HepG2 (cell line): ENCODE results near the gene TARDBP. TPM values are rescaled to one million over a fixed set of nuclear protein-coding genes. Genes with fewer than 3 reads are reported as not detected.

Experiments used
- ATAC-seq: fragments of 200-7000 bp; cut with Tn5 transposase; 3 replicates; pipeline ENCODE4 v1.9.1; 2020; ENCODE audit warnings: mild to moderate bottlenecking, moderate library complexity
- BruUV-seq: library from RNA; stranded (reverse); fragments of 400-500 nt; replicated peaks from 2 replicates; lab custom pipeline; 2021; lab: Mats Ljungman, UMichigan
- CTCF ChIA-PET: fragments of 300-600 bp; formaldehyde crosslinking; extraction: SDS; loops from one replicate; lab custom pipeline; 2021; ENCODE audit warnings: low total read pairs, inconsistent platforms, low intra/inter-chr PET ratio; lab: Yijun Ruan, JAX
- POLR2A ChIA-PET: fragments of 350-600 bp; sonication (Branson Sonifier 250); formaldehyde crosslinking; loops from one replicate; lab custom pipeline; 2020; ENCODE audit warnings: antibody characterized with exemption, inconsistent platforms; lab: Yijun Ruan, JAX
- DNase-seq: peaks from one replicate; pipeline ENCODE4 v3.0.0-alpha.2; 2015; ENCODE audit warnings: low spot score
- FAIRE-seq: peaks from 3 replicates; lab custom pipeline; 2011; peaks lifted over from hg19 to GRCh38; lab: Jason Lieb, UNC
- H2AFZ ChIP-seq: one replicate; pipeline ENCODE4 v1.6.1; 2011; ENCODE audit warnings: low read length, inconsistent platforms
- H3K27ac ChIP-seq: fragments of 300-600 bp; 3 replicates; pipeline ENCODE4 v1.8.0; 2011; ENCODE audit warnings: mixed run types, mild to moderate bottlenecking, mixed read lengths, low read length, inconsistent platforms; ENCODE audit not compliant: insufficient read depth; ENCODE audit errors: extremely low read length
- H3K27me3 ChIP-seq, 2 experiments: fragments of 200-600 bp in 1 of 2; 2 replicates in 1 of 2; 3 replicates in 1 of 2; pipeline versions ENCODE4 v1.6.0 to v1.8.0; 2011; ENCODE audit warnings: low read length in 2 of 2, mild to moderate bottlenecking in 2 of 2, moderate library complexity in 2 of 2, inconsistent platforms in 1 of 2; ENCODE audit not compliant: insufficient read depth in 2 of 2, control insufficient read depth in 1 of 2
- H3K36me3 ChIP-seq, 2 experiments: fragments of 200-600 bp in 1 of 2; replicated peaks in 1 of 2; 2 replicates in 1 of 2; 3 replicates in 1 of 2; pipeline versions ENCODE4 v1.5.1 to v1.8.0; 2011; ENCODE audit warnings: low read length in 2 of 2, inconsistent platforms in 1 of 2; ENCODE audit not compliant: insufficient read depth in 2 of 2, control insufficient read depth in 1 of 2
- H3K4me1 ChIP-seq: 2 replicates; pipeline ENCODE4 v1.5.1; 2012; ENCODE audit warnings: low read length, inconsistent platforms; ENCODE audit not compliant: insufficient read depth
- H3K4me2 ChIP-seq: 2 replicates; pipeline ENCODE4 v1.6.0; 2011; ENCODE audit warnings: low read depth, low read length, inconsistent platforms
- H3K4me3 ChIP-seq, 3 experiments: fragments of 200-600 bp in 1 of 3; sonication (generic), shearing (Covaris generic) in 1 of 3; replicated peaks in 1 of 3; 2 replicates each; pipeline ENCODE4 v1.5.1; 2011 to 2016; ENCODE audit warnings: low read length in 3 of 3, inconsistent platforms in 2 of 3, low read depth in 2 of 3, mild to moderate bottlenecking in 2 of 3, control low read depth in 1 of 3, mixed read lengths in 1 of 3; ENCODE audit not compliant: insufficient read depth in 1 of 3
- H3K79me2 ChIP-seq: one replicate; pipeline ENCODE4 v1.6.1; 2011; ENCODE audit warnings: low read length, inconsistent platforms; ENCODE audit not compliant: insufficient read depth
- H3K9ac ChIP-seq: 2 replicates; pipeline ENCODE4 v1.6.0; 2011; ENCODE audit warnings: mild to moderate bottlenecking, low read depth, low read length, inconsistent platforms; ENCODE audit not compliant: insufficient read depth
- H3K9me3 ChIP-seq: 2 replicates; pipeline ENCODE4 v1.5.1; 2012; ENCODE audit warnings: mild to moderate bottlenecking, low read length
- H4K20me1 ChIP-seq: 2 replicates; pipeline ENCODE4 v1.6.0; 2011; ENCODE audit warnings: inconsistent platforms, mild to moderate bottlenecking, low read length, moderate library complexity; ENCODE audit not compliant: insufficient read depth
- ARID2 ChIP-seq: sonication (generic); formaldehyde crosslinking; IDR thresholded peaks from 2 replicates; pipeline ENCODE4 v1.8.1; 2022; ENCODE audit warnings: mild to moderate bottlenecking, missing genetic modification reagents, borderline replicate concordance
- ATF7 ChIP-seq, 2 experiments: fragments of 450-650 bp in 1 of 2; sonication (generic) in 1 of 2; formaldehyde crosslinking in 1 of 2; IDR thresholded peaks; 2 replicates each; pipeline versions ENCODE4 v1.4.0 to v1.6.1; 2016 to 2020; ENCODE audit warnings: antibody characterized with exemption in 1 of 2, mild to moderate bottlenecking in 1 of 2, missing genetic modification reagents in 1 of 2
- ATM ChIP-seq: fragments of 450-650 bp; IDR thresholded peaks from 2 replicates; pipeline ENCODE4 v1.7.1; 2017; ENCODE audit warnings: mild to moderate bottlenecking, borderline replicate concordance
- CEBPB ChIP-seq: IDR thresholded peaks from 2 replicates; pipeline ENCODE4 v1.6.1; 2011; ENCODE audit warnings: low read depth, low read length, improper control_type of control experiment, borderline replicate concordance
- CEBPG ChIP-seq: IDR thresholded peaks from 2 replicates; pipeline ENCODE4 v1.6.1; 2016
- ETV5 ChIP-seq: IDR thresholded peaks from 2 replicates; pipeline ENCODE4 v1.6.1; 2018; ENCODE audit warnings: missing biosample characterization, missing genetic modification reagents, inconsistent platforms, borderline replicate concordance
- GABPA ChIP-seq, 2 experiments: IDR thresholded peaks; 2 replicates each; pipeline ENCODE4 v1.6.1; 2011 to 2016; ENCODE audit warnings: low read depth in 2 of 2, low read length in 1 of 2, missing biosample characterization in 1 of 2, missing genetic modification characterization in 1 of 2
- GABPB1 ChIP-seq: IDR thresholded peaks from 2 replicates; pipeline ENCODE4 v1.6.1; 2016; ENCODE audit warnings: mild to moderate bottlenecking, missing genetic modification reagents, moderate library complexity, missing compliant biosample characterization
- HHEX ChIP-seq: IDR thresholded peaks from 2 replicates; pipeline ENCODE4 v1.6.1; 2016; ENCODE audit warnings: control low read depth
- MED8 ChIP-seq: sonication (generic); formaldehyde crosslinking; IDR thresholded peaks from 2 replicates; pipeline ENCODE4 v1.8.1; 2023; ENCODE audit warnings: mild to moderate bottlenecking, missing genetic modification reagents; ENCODE audit not compliant: insufficient replicate concordance
- SUZ12 ChIP-seq: fragments of 150-350 bp; IDR thresholded peaks from 2 replicates; pipeline ENCODE4 v1.6.1; 2014; ENCODE audit warnings: low read depth, low read length
- ZBTB49 ChIP-seq: sonication (generic); formaldehyde crosslinking; IDR thresholded peaks from 2 replicates; pipeline ENCODE4 v1.4.0; 2020; ENCODE audit warnings: missing genetic modification reagents, borderline replicate concordance
- ZFP36 ChIP-seq: fragments of 150-350 bp; IDR thresholded peaks from 2 replicates; pipeline ENCODE4 v1.6.1; 2018; ENCODE audit warnings: borderline replicate concordance, low read length, low read depth; ENCODE audit not compliant: partially characterized antibody
- ZFP36L2 ChIP-seq: sonication (generic); formaldehyde crosslinking; IDR thresholded peaks from 2 replicates; pipeline ENCODE4 v1.4.0; 2020; ENCODE audit warnings: missing genetic modification reagents
- ZMYM3 ChIP-seq: sonication (generic); formaldehyde crosslinking; IDR thresholded peaks from 2 replicates; pipeline ENCODE4 v1.5.1; 2020; ENCODE audit warnings: mild to moderate bottlenecking, missing genetic modification reagents
- ZNF143 ChIP-seq: sonication (generic); formaldehyde crosslinking; IDR thresholded peaks from 2 replicates; pipeline ENCODE4 v1.4.0; 2020; ENCODE audit warnings: missing genetic modification reagents
- ZNF674 ChIP-seq: sonication (generic); formaldehyde crosslinking; IDR thresholded peaks from 2 replicates; pipeline ENCODE4 v1.5.0; 2020; ENCODE audit warnings: low read depth, mild to moderate bottlenecking, missing genetic modification reagents
- ZSCAN22 ChIP-seq: sonication (generic); formaldehyde crosslinking; IDR thresholded peaks from 2 replicates; pipeline ENCODE4 v1.4.0; 2020; ENCODE audit warnings: mild to moderate bottlenecking, missing genetic modification reagents
- whole genome bisulfite sequencing: methylation state at CpG from one replicate; pipeline ENCODE4 v1.1.6; 2017; ENCODE audit warnings: low lambda C conversion rate; 5-methylcytosine and 5-hydroxymethylcytosine counted together
- in situ Hi-C: cut with HindIII; loops from 2 replicates; pipeline ENCODE4 v1.10.0; 2017; ENCODE audit warnings: low pct_unique_long_range_greater_than_20kb; ENCODE audit not compliant: extremely low pct_ligation_motif_present
- intact Hi-C: fragments of 100-400 bp; cut with micrococcal nuclease; formaldehyde crosslinking; loops from one replicate; pipeline ENCODE4 v1.10.0; 2022; ENCODE audit not compliant: unreplicated experiment
- polyA plus RNA-seq, 8 experiments: library from polyadenylated mRNA; depleted of rRNA in 3 of 8; stranded (reverse) in 7 of 8; unstranded in 1 of 8; fragments of >200 nt; fragmentation: Illumina TruSeq in 4 of 8; extraction: Trizol in 4 of 8; gene quantifications; 2 replicates each; pipeline versions ENCODE4 v1.2.1 to v1.2.3, GENCODE V29; 2011 to 2016; ENCODE audit warnings: low read depth in 4 of 8, missing spikeins in 1 of 8, mixed read lengths in 1 of 8; ENCODE audit not compliant: insufficient read depth in 1 of 8
- total RNA-seq, 5 experiments: library from RNA; depleted of rRNA; stranded (reverse); fragments of >200 nt; fragmentation: Illumina TruSeq; extraction: Trizol; gene quantifications; 2 replicates each; pipeline ENCODE4 v1.2.3, GENCODE V29; 2016; ENCODE audit warnings: low read depth in 1 of 5
- TF ChIP-seq, protein P1 (sequence below): IDR thresholded peaks from 2 replicates; pipeline ENCODE4 v1.6.1; 2016; ENCODE audit warnings: missing compliant biosample characterization, missing genetic modification reagents, borderline replicate concordance
- TF ChIP-seq, protein P2 (sequence below): IDR thresholded peaks from 2 replicates; pipeline ENCODE4 v1.6.1; 2016; ENCODE audit warnings: missing compliant biosample characterization, missing genetic modification reagents, borderline replicate concordance

The TARDBP gene
- total and polyA plus RNA-seq, 2 of the 13 experiments (the other 11 are each of a cell fraction or from before 2014, with no cell fraction given) = 62.4 to 93.0 TPM

DNA sequence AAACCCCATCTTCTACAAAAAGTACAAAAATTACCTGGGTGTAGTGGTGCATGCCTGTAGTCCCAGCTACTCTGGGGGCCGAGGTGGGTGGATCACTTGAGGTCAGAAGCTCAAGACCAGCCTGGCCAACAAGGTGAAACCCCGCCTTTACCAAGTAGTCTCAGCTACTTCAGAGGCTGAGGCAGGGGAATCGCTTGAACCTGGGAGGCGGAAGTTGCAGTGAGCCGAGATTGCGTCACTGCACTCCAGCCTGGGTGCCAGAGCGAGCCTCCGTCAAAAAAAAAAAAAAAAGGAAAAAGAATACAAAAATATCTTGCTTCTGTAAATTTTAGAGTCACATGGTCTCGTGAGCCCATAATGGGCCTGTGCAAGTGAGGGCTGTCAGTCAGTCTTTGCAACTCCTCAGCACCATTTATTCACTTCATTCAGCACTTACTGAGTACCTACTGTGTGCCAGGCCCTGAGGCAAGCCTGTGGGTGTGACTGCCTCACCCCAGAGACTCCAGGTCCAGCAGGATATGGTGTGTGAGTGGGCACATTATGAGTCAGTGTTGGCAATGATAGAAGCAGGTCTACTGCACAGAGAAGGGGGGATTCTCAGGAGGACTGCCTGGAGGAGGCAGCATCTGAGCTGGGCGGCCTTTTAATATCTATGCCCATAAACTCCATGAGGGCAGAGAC, 46.8 kb upstream of the TARDBP start:
- ChIA-PET POLR2A (no interaction called here), CTCF (no interaction called here)
- no peak for DNase-seq
- no peak for FAIRE-seq
- Histone ChIP-seq H3K27ac (no peak overlapping the region), H3K9ac (no peak overlapping the region), H3K79me2 (no peaks in the 10 kb centered on the region), H3K36me3 (no peaks in the 10 kb centered on the region), H3K4me1 (peaks cover 46% of the 10 kb centered on the region), H3K4me3 (no peak overlapping the region), H2AFZ (no peak overlapping the region), H3K9me3 (no peaks in the 10 kb centered on the region), H4K20me1 (no peaks in the 10 kb centered on the region), H3K4me2 (peak overlapping the region; percentile 25), H3K27me3 (peaks cover 1 to 15% of the 10 kb centered on the region in 2 experiments; a peak in 3 of 5 replicates)
- WGBS = 2% methylated on average over 10 of the region's 10 CpGs
- in situ Hi-C loops (no loop called here), intact Hi-C loops (loop anchor here (10.0 kb wide), 1 partner anchor 101 kb away; no protein-coding TSS in a partner anchor)
- ATAC-seq = no peak
- BruUV-seq = no TSS peak
- TF ChIP-seq ZSCAN22 (CRISPR knock-in tag) (no peak), ZFP36L2 (CRISPR knock-in tag) (no peak), ZNF143 (no peak), ZMYM3 (peak; percentile 41; the same call in 1 of the 2 replicates), SUZ12 (no peak), ZBTB49 (no peak), GABPB1 (CRISPR knock-in tag) (peak; percentile 48; the same call in 1 of the 2 replicates), CEBPG (peak; percentile 78), MED8 (no peak), ARID2 (CRISPR knock-in tag) (no peak), ZFP36 (peak; percentile 82), CEBPB (peak; percentile 64; the same call in 1 of the 2 replicates), ZNF674 (no peak), ATF7 (IDR thresholded peaks at IDR 0.05) (peak; percentile 38; the same call in 1 of the 2 replicates), ATF7 (CRISPR knock-in tag; IDR thresholded peaks at IDR 0.05) (no peak), ETV5 (CRISPR knock-in tag) (0 out of 2 replicates have a peak, but pooled peaks have one; percentile 8), HHEX (CRISPR knock-in tag) (no peak), ATM (no peak), GABPA (IDR thresholded peaks at IDR 0.05; ENCODE audit: low read depth, low read length) (no peak), GABPA (CRISPR knock-in tag; IDR thresholded peaks at IDR 0.05; ENCODE audit: low read depth) (peak; percentile 35; the same call in 1 of the 2 replicates)
- TF ChIP-seq, protein P1, sequence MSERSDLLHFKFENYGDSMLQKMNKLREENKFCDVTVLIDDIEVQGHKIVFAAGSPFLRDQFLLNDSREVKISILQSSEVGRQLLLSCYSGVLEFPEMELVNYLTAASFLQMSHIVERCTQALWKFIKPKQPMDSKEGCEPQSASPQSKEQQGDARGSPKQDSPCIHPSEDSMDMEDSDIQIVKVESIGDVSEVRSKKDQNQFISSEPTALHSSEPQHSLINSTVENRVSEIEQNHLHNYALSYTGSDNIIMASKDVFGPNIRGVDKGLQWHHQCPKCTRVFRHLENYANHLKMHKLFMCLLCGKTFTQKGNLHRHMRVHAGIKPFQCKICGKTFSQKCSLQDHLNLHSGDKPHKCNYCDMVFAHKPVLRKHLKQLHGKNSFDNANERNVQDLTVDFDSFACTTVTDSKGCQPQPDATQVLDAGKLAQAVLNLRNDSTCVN (CRISPR knock-in tag) = no peak
- TF ChIP-seq, protein P2, sequence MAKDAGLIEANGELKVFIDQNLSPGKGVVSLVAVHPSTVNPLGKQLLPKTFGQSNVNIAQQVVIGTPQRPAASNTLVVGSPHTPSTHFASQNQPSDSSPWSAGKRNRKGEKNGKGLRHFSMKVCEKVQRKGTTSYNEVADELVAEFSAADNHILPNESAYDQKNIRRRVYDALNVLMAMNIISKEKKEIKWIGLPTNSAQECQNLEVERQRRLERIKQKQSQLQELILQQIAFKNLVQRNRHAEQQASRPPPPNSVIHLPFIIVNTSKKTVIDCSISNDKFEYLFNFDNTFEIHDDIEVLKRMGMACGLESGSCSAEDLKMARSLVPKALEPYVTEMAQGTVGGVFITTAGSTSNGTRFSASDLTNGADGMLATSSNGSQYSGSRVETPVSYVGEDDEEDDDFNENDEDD (CRISPR knock-in tag) = no peak
